Trophoblast cell (in vitro differentiated cells and primary cell): ENCODE measurements around the gene CFAP46.

ENCODE experiments used
- DNase-seq, 2 donors: peaks; one replicate each; pipeline ENCODE4 v3.0.0-alpha.2; 2016
- H2AFZ ChIP-seq: 2 replicates; pipeline ENCODE4 v1.6.1; 2013; ENCODE audit warnings: low read length, moderate library complexity, mild to moderate bottlenecking; ENCODE audit not compliant: insufficient read depth, poor library complexity
- H2AK5ac ChIP-seq: 2 replicates; pipeline ENCODE4 v1.6.1; 2013; ENCODE audit warnings: mild to moderate bottlenecking, low read length
- H2BK120ac ChIP-seq: 2 replicates; pipeline ENCODE4 v1.6.1; 2013; ENCODE audit warnings: low read length, mild to moderate bottlenecking, moderate library complexity; ENCODE audit not compliant: insufficient read depth, poor library complexity
- H2BK12ac ChIP-seq: 2 replicates; pipeline ENCODE4 v1.6.1; 2013; ENCODE audit warnings: mild to moderate bottlenecking, low read length, moderate library complexity
- H2BK5ac ChIP-seq: 2 replicates; pipeline ENCODE4 v1.6.1; 2013; ENCODE audit warnings: low read length, low read depth, moderate library complexity, mild to moderate bottlenecking; ENCODE audit not compliant: poor library complexity
- H3K14ac ChIP-seq: 2 replicates; pipeline ENCODE4 v1.6.1; 2013; ENCODE audit warnings: mild to moderate bottlenecking, low read length
- H3K18ac ChIP-seq: 2 replicates; pipeline ENCODE4 v1.6.1; 2013; ENCODE audit warnings: mild to moderate bottlenecking, low read length
- H3K23ac ChIP-seq: 2 replicates; pipeline ENCODE4 v1.6.1; 2013; ENCODE audit warnings: low read length
- H3K27ac ChIP-seq: 2 replicates; pipeline ENCODE4 v1.5.1; 2013; ENCODE audit warnings: low read depth, mild to moderate bottlenecking, inconsistent platforms, low read length, moderate library complexity
- H3K27me3 ChIP-seq: 2 replicates; pipeline ENCODE4 v1.6.1; 2013; ENCODE audit warnings: inconsistent platforms, mild to moderate bottlenecking, low read length, moderate library complexity; ENCODE audit not compliant: insufficient read depth
- H3K36me3 ChIP-seq, 2 experiments: 1 replicate in 1 of 2; 2 replicates in 1 of 2; pipeline ENCODE4 v1.6.1; 2013; ENCODE audit warnings: low read length in 2 of 2, mild to moderate bottlenecking in 2 of 2, moderate library complexity in 1 of 2; ENCODE audit not compliant: insufficient read depth in 2 of 2, control insufficient read depth in 1 of 2
- H3K4ac ChIP-seq: 2 replicates; pipeline ENCODE4 v1.6.1; 2013; ENCODE audit warnings: low read depth, mild to moderate bottlenecking, low read length, moderate library complexity
- H3K4me1 ChIP-seq, 2 experiments: 1 replicate in 1 of 2; 2 replicates in 1 of 2; pipeline ENCODE4 v1.6.1; 2013; ENCODE audit warnings: low read length in 2 of 2, mild to moderate bottlenecking in 2 of 2, moderate library complexity in 1 of 2; ENCODE audit not compliant: insufficient read depth in 2 of 2, control insufficient read depth in 1 of 2
- H3K4me2 ChIP-seq: 2 replicates; pipeline ENCODE4 v1.6.1; 2013; ENCODE audit warnings: inconsistent platforms, mild to moderate bottlenecking, low read length, moderate library complexity
- H3K4me3 ChIP-seq: 2 replicates; pipeline ENCODE4 v1.5.1; 2013; ENCODE audit warnings: mild to moderate bottlenecking, low read depth, low read length, inconsistent platforms
- H3K79me1 ChIP-seq: one replicate; pipeline ENCODE4 v1.6.1; 2013; ENCODE audit warnings: low read length
- H3K79me2 ChIP-seq: 2 replicates; pipeline ENCODE4 v1.6.1; 2013; ENCODE audit warnings: low read length, mild to moderate bottlenecking; ENCODE audit not compliant: control insufficient read depth, insufficient read depth, poor library complexity
- H3K9ac ChIP-seq: 2 replicates; pipeline ENCODE4 v1.6.1; 2013; ENCODE audit warnings: mild to moderate bottlenecking, low read length
- H3K9me3 ChIP-seq: 2 replicates; pipeline ENCODE4 v1.6.1; 2013; ENCODE audit warnings: low read depth, mild to moderate bottlenecking, control low read depth, inconsistent platforms, low read length; ENCODE audit not compliant: insufficient read depth
- H4K12ac ChIP-seq: 2 replicates; pipeline ENCODE4 v1.6.1; 2013; ENCODE audit warnings: low read depth, mild to moderate bottlenecking, low read length, moderate library complexity
- H4K8ac ChIP-seq: 2 replicates; pipeline ENCODE4 v1.6.1; 2013; ENCODE audit warnings: low read depth, mild to moderate bottlenecking, low read length, moderate library complexity
- H4K91ac ChIP-seq: one replicate; pipeline ENCODE4 v1.6.1; 2013; ENCODE audit warnings: low read depth, mild to moderate bottlenecking, low read length, moderate library complexity
- WGBS: extraction: QIAGEN DNeasy Blood & Tissue Kit; methylation state at CpG from one replicate; pipeline ENCODE4 v1.1.7; 2013; ENCODE audit warnings: missing lambda C conversion rate; ENCODE audit not compliant: insufficient read length, insufficient coverage; ENCODE audit errors: extremely low coverage; 5-methylcytosine and 5-hydroxymethylcytosine counted together

CFAP46 gene

GRCh38 chr10:132921086-132921485 is 21.3 kb downstream of the CFAP46 start:
- Histone ChIP-seq H3K4me2 (no peak overlapping the region), H2BK120ac (no peak overlapping the region), H3K79me1 (no peaks in the 10 kb centered on the region), H3K9me3 (no peaks in the 10 kb centered on the region), H3K14ac (no peak overlapping the region), H4K8ac (no peak overlapping the region), H3K27ac (no peak overlapping the region), H2AK5ac (no peak overlapping the region), H2AFZ (no peak overlapping the region), H3K4me1 (no peaks in the 10 kb centered on the region), H3K18ac (no peak overlapping the region), H4K91ac (no peak overlapping the region), H3K9ac (no peak overlapping the region), H4K12ac (no peak overlapping the region), H2BK5ac (no peak overlapping the region), H3K4ac (no peak overlapping the region), H3K27me3 (no peaks in the 10 kb centered on the region), H3K23ac (no peak overlapping the region), H3K79me2 (no peaks in the 10 kb centered on the region), H3K36me3 (no peaks in the 10 kb centered on the region), H3K4me3 (no peak overlapping the region), H2BK12ac (no peak overlapping the region)
- no peak for DNase-seq
- WGBS = no CpG with 5 or more reads among the region's 18 CpGs

- no peak overlapping the region for H3K4ac ChIP-seq
- H3K27me3 ChIP-seq = no peaks in the 10 kb centered on the region
- no peak overlapping the region for H4K12ac ChIP-seq
- H3K36me3 ChIP-seq = no peaks in the 10 kb centered on the region
- no peaks in the 10 kb centered on the region for H3K4me1 ChIP-seq
- no peaks in the 10 kb centered on the region for H3K79me2 ChIP-seq
- H3K79me1 ChIP-seq = no peaks in the 10 kb centered on the region
- no peak overlapping the region for H2AFZ ChIP-seq
- no peak overlapping the region for H2BK5ac ChIP-seq
- H3K9ac ChIP-seq = no peak overlapping the region
- no peak overlapping the region for H3K18ac ChIP-seq
- H3K9me3 ChIP-seq = no peaks in the 10 kb centered on the region
- no peak overlapping the region for H2BK12ac ChIP-seq
- no peak overlapping the region for H2BK120ac ChIP-seq
- H2AK5ac ChIP-seq = no peak overlapping the region
- H3K4me3 ChIP-seq = no peak overlapping the region
- no CpG with 5 or more reads among the region's 38 CpGs for WGBS
- no peak overlapping the region for H3K14ac ChIP-seq
- no peak overlapping the region for H4K91ac ChIP-seq
- no peak overlapping the region for H3K4me2 ChIP-seq
- no peak overlapping the region for H4K8ac ChIP-seq
- H3K27ac ChIP-seq = no peak overlapping the region
- no peak for DNase-seq
- no peak overlapping the region for H3K23ac ChIP-seq
Observed at GRCh38 chr10:132920101-132920925, 22.1 kb downstream of the CFAP46 start.

- H3K4me1 ChIP-seq = no peaks in the 10 kb centered on the region
- H3K9me3 ChIP-seq = no peaks in the 10 kb centered on the region
- no peak overlapping the region for H3K9ac ChIP-seq
- H2BK12ac ChIP-seq = no peak overlapping the region
- no peak overlapping the region for H2BK5ac ChIP-seq
- H3K18ac ChIP-seq = no peak overlapping the region
- H3K14ac ChIP-seq = no peak overlapping the region
- H3K27ac ChIP-seq = no peak overlapping the region
- H4K8ac ChIP-seq = no peak overlapping the region
- H2AK5ac ChIP-seq = no peak overlapping the region
- no peaks in the 10 kb centered on the region for H3K79me1 ChIP-seq
- no peaks in the 10 kb centered on the region for H3K79me2 ChIP-seq
- H3K36me3 ChIP-seq = no peaks in the 10 kb centered on the region
- no peak overlapping the region for H3K4me2 ChIP-seq
- no peak overlapping the region for H4K91ac ChIP-seq
- H2AFZ ChIP-seq = no peak overlapping the region
- H3K27me3 ChIP-seq = no peaks in the 10 kb centered on the region
- H4K12ac ChIP-seq = no peak overlapping the region
- WGBS = no CpG with 5 or more reads among the region's 45 CpGs
- H3K23ac ChIP-seq = no peak overlapping the region
- no peak overlapping the region for H2BK120ac ChIP-seq
- H3K4me3 ChIP-seq = no peak overlapping the region
- DNase-seq = no peak
- no peak overlapping the region for H3K4ac ChIP-seq
Observed at GRCh38 chr10:132919374-132920100, 22.8 kb downstream of the CFAP46 start.

- no peak overlapping the region for H4K8ac ChIP-seq
- no peaks in the 10 kb centered on the region for H3K9me3 ChIP-seq
- no CpG with 5 or more reads among the region's 34 CpGs for WGBS
Observed at GRCh38 chr10:132918617-132919373, 23.6 kb downstream of the CFAP46 start.

More at GRCh38 chr10:132918617-132919373, 23.6 kb downstream of the CFAP46 start:
- no peak overlapping the region for H3K4me2 ChIP-seq
- no peaks in the 10 kb centered on the region for H3K36me3 ChIP-seq
- H3K14ac ChIP-seq = no peak overlapping the region
- no peak overlapping the region for H4K12ac ChIP-seq
- no peak overlapping the region for H2BK120ac ChIP-seq
- no peak for DNase-seq
- no peaks in the 10 kb centered on the region for H3K79me1 ChIP-seq
- no peaks in the 10 kb centered on the region for H3K79me2 ChIP-seq
- no peak overlapping the region for H2BK5ac ChIP-seq
- no peak overlapping the region for H2AFZ ChIP-seq
- no peak overlapping the region for H2BK12ac ChIP-seq
- H3K9ac ChIP-seq = no peak overlapping the region
- no peak overlapping the region for H3K27ac ChIP-seq
- H3K23ac ChIP-seq = no peak overlapping the region
- no peaks in the 10 kb centered on the region for H3K27me3 ChIP-seq
- no peaks in the 10 kb centered on the region for H3K4me1 ChIP-seq
- no peak overlapping the region for H2AK5ac ChIP-seq
- no peak overlapping the region for H3K4me3 ChIP-seq
- H4K91ac ChIP-seq = no peak overlapping the region
- H3K18ac ChIP-seq = no peak overlapping the region
- no peak overlapping the region for H3K4ac ChIP-seq
